Stimulated activated CD8-positive, alpha-beta memory T cell treated with anti-CD3 and anti-CD28 coated beads, Interleukin-2, amount 100 ng/mL, for 48 hours (primary cell): ENCODE results near the gene PPP1R3G.

Source experiments
- DNase-seq, 2 donors: peaks; one replicate each; pipeline ENCODE4 v3.0.0-alpha.2; 2020; ENCODE audit warnings: low read depth in 2 of 2

Gene PPP1R3G

DNA sequence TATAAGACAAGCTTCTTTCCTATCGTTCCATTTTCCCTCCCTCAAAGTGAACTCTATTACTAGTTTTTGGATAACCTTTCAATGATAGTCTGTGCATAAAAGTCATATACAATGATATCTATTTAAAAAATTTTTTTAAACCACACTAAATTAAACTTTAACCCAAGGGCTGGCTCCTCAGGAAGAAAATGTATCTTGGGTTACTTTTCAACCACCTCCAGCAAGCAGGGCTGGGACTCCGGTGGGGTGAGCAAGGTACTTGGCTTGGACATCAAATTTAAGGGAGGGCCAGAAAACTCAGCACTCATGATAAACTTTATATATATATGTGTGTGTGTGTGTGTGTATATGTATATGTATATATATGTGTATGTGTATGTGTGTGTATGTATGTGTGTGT lies 13.9 kb upstream of the PPP1R3G start:
- no peak for DNase-seq

GRCh38 chr6:5072440-5072839 lies 12.7 kb upstream of the PPP1R3G start:
- DNase-seq = no peak

DNA sequence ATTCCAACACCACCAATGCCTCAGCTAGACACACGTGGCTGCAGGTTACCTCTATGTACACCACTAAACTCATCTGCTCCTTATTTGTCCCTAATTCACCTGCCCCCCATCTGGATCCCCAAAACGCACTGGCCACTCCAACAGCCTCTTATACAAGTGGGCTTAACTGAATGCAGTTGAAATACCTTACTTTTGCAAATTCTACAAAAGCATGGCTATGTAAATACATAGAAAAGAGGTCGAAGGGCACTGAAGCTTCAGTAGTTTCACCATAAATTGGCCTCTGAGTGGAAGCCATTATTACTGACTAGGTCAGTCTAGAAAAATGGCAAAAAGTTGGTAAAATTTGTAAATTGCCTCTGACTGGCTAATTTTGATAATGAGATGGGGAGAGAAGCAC lies 11.1 kb upstream of the PPP1R3G start:
- DNase-seq = no peak

DNA sequence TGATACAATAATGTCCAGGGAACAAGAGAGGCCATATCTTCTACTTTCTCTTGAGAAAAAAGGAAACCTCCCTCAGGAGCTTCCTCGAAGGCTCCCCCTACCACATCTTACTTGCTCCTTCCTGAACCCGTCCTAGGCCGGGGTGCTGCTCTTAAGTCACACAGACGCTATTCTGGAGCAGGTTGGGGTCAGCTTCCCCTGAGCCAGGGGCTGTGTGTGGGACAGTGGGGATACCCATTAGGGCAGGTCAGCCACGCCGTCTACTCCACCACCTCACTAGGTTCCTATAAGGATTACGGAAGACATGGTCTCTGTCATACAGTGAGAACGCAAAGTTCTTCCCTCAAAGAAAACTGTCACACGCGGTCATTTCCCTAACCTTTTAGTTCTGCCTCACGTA lies 8.2 kb upstream of the PPP1R3G start:
- no peak for DNase-seq

- DNase-seq = no peak
Measured at GRCh38 chr6:5078121-5078669, 6.9 kb upstream of the PPP1R3G start.

DNA sequence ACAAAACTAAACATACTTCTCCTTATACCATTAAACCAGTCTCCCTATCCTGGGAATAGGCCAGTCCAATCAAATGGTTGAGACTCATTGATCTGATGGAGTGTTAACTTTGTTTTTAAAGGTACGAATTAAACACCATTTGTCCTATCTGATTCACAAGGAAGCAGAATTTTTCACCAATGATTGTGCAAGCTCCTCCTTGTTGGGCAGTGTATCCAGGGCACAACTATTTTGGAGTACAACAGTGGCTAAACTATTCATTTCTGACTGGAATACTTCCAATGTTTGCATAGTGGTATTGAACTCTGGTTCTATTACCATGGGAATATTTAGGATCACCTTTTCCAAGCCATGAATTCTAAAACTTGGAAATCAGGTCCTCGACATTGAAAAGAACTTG lies 5.4 kb upstream of the PPP1R3G start:
- DNase-seq = no peak

GRCh38 chr6:5080574-5080973 lies 4.6 kb upstream of the PPP1R3G start:
- no peak for DNase-seq

DNA sequence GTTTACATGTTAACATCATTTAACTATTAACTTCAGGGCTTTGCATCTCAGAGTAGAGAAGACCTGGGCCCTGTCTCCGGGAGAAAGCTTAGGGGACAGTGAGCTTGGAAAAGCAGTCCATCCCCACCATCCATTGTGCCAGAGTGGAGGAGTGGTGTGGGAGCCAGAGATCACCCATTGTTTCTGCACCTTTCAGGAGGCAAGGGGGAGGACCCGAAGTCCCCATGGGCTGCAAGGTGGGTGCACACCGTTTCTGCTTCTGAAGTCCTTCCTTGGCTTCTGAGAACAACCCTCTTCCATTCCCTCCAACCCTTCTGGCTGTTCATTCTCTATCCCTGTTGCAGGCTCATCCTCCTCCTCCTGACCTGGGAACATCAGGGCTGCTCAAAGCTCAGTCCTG lies 4.0 kb upstream of the PPP1R3G start:
- no peak for DNase-seq

DNA sequence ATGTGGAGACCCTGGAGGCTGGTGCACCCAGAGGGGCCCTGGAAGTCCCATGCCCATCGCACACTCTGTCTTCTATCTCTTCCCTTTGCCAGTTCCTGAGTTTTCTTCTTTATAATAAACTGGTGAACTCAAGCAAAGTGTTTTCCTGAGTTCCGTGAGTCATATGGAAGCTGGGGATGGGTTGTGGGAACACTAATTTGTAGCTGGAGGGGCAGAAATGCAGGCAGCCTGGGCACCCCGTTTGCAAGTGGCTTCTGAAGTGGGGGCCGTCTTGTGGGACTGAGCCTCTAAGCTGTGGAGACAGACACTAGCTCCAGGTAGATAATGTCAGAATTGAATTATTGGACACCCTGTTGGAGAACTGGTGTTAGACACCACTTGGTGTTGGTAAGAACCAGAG lies 3.2 kb upstream of the PPP1R3G start:
- DNase-seq = no peak

GRCh38 chr6:5082487-5083306 lies 2.4 kb upstream of the PPP1R3G start:
- no peak for DNase-seq

DNA sequence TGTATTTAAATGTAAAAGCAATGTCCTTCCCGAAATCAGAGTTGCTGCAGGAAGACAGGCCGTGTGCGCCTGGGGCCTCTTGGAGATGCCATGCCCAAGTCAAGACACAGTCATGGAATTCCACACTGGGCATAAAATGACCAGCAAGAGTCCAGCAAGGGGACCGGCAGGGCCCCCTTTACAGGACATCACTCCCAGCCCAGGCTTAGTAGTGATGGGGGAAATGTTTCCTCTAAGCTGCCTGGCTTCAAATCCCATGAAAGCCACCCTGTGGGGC lies 1.9 kb upstream of the PPP1R3G start:
- DNase-seq = no peak

GRCh38 chr6:5083813-5084359 lies 1.3 kb upstream of the PPP1R3G start:
- no peak for DNase-seq

DNA sequence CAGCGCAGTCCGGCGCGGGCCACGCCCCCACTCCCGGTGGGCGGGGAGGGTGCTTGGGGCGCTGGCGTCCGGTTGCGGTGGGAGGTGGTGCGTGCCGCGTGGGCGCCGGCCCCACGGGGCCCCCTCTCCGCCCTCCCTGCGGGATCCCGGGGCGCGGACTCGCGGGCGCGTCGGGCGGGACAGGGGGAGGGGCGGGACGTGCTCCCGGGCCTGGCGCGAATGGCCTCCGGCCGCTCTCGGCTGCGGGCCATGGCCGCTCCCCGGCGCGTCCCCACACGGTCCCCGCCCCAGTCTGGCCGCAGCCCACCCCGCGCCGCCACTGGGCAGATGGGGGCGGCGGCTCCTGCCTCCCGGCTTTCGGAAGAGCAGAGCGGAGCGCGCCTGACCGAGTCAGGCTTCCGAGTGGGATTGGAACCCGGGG lies 771 bp upstream of the PPP1R3G start:
- DNase-seq = no peak

DNA sequence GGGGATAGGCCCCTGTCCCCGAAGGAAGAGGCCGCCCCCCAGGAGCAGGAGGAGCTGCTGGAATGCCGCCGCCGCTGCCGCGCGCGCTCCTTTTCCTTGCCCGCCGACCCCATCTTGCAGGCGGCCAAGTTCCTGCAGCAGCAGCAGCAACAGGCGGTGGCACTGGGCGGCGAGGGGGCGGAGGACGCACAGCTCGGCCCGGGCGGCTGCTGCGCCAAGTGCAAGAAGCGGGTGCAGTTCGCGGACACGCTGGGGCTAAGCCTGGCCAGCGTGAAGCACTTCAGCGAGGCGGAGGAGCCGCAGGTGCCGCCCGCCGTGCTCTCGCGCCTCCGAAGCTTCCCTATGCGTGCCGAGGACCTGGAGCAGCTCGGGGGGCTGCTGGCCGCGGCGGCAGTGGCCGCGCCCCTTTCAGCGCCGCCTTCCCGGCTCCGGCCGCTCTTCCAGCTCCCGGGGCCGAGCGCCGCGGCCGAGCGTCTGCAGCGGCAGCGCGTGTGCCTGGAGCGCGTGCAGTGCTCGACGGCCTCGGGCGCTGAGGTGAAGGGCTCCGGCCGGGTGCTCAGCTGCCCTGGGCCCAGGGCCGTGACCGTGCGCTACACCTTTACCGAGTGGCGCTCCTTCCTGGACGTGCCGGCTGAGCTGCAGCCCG lies 630 bp downstream of the PPP1R3G start:
- DNase-seq = no peak

GRCh38 chr6:5086294-5086890 lies 1.3 kb downstream of the PPP1R3G start:
- no peak for DNase-seq

GRCh38 chr6:5087389-5087788 lies 2.2 kb downstream of the PPP1R3G start:
- no peak for DNase-seq

DNA sequence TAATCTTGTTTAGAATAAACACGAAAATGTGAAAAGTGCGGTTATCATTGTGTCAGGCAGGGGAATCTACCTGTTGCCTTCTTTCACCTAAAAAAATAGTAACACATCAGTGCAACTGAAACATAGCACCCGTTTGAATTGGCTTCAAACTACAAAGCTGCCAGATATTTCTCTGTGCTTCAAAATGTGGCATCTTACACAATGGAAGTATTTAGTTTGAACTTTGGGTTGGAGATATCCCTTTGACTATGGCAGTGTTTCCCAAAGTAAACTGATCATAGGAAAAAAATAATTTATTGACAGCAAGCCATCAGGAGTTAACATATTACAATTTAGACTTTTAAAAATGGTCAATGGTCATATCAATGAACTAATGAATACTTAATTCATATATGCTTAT lies 3.6 kb downstream of the PPP1R3G start:
- DNase-seq = no peak

GRCh38 chr6:5089481-5090438 lies 4.6 kb downstream of the PPP1R3G start:
- DNase-seq = no peak

- no peak for DNase-seq
Measured at GRCh38 chr6:5090603-5091002, 5.5 kb downstream of the PPP1R3G start.

- no peak for DNase-seq
Measured at GRCh38 chr6:5091210-5092069, 6.3 kb downstream of the PPP1R3G start.
